T-cell (primary cell): ENCODE results near the gene CKLF. TPM values are rescaled to one million over a fixed set of nuclear protein-coding genes. Genes with fewer than 3 reads are reported as not detected.

Experiments
- ATAC-seq, 4 experiments: fragments of 200-7000 bp in 3 of 4; fragments of 150-1000 bp in 1 of 4; cut with Tn5 transposase; replicated peaks in 1 of 4; 1 replicate in 3 of 4; 2 replicates in 1 of 4; pipeline ENCODE4 v1.10.0; 2021; ENCODE audit warnings: moderate library complexity in 3 of 4, mild to moderate bottlenecking in 2 of 4, moderate number of reproducible peaks in 1 of 4
- CTCF ChIA-PET, 2 donors: fragments of 300-600 bp; sonication (Branson Sonifier 250); formaldehyde crosslinking; loops; one replicate each; lab custom pipeline; 2022; ENCODE audit warnings: antibody characterized with exemption in 2 of 2; lab: Charles Lee
- POLR2A ChIA-PET, 2 donors: fragments of 300-600 bp; sonication (Branson Sonifier 250); formaldehyde crosslinking; loops; one replicate each; lab custom pipeline; 2022; ENCODE audit warnings: antibody characterized with exemption in 2 of 2; lab: Charles Lee
- DNase-seq, 35 experiments: peaks; one replicate each; pipeline versions ENCODE4 v3.0.0 to v3.0.0-alpha.2; 2013 to 2023
- H3K27ac ChIP-seq: one replicate; pipeline ENCODE4 v1.5.1; 2013; ENCODE audit warnings: low read length
- H3K27me3 ChIP-seq, 2 experiments: replicated peaks in 1 of 2; 1 replicate in 1 of 2; 2 replicates in 1 of 2; pipeline versions ENCODE4 v1.6.1 to v1.7.0; 2013; ENCODE audit warnings: low read length in 1 of 2, mixed read lengths in 1 of 2; ENCODE audit not compliant: control insufficient read depth in 2 of 2, insufficient read depth in 2 of 2; ENCODE audit errors: extremely low read depth in 1 of 2
- H3K36me3 ChIP-seq, 2 donors: 1 replicate in 1 of 2; 2 replicates in 1 of 2; pipeline versions ENCODE4 v1.6.1 to v1.7.0; 2013; ENCODE audit warnings: low read length in 1 of 2; ENCODE audit not compliant: control insufficient read depth in 2 of 2, insufficient read depth in 1 of 2; ENCODE audit errors: extremely low read depth in 1 of 2
- H3K4me1 ChIP-seq, 2 experiments: 1 replicate in 1 of 2; 2 replicates in 1 of 2; pipeline versions ENCODE4 v1.6.1 to v1.7.0; 2013; ENCODE audit warnings: low read length in 2 of 2, mixed read lengths in 1 of 2; ENCODE audit not compliant: insufficient read depth in 2 of 2, control insufficient read depth in 1 of 2; ENCODE audit errors: extremely low read depth in 1 of 2
- H3K4me3 ChIP-seq, 2 donors: 1 replicate in 1 of 2; 2 replicates in 1 of 2; pipeline versions ENCODE4 v1.5.1 to v1.7.0; 2013; ENCODE audit warnings: mild to moderate bottlenecking in 2 of 2, low read length in 1 of 2, moderate library complexity in 1 of 2; ENCODE audit not compliant: control insufficient read depth in 1 of 2; ENCODE audit errors: extremely low read depth in 1 of 2
- H3K9me3 ChIP-seq: 2 replicates; pipeline ENCODE4 v1.7.0; 2013
- H3K27ac Mint-ChIP-seq, 2 donors: one replicate each; pipeline ENCODE4 v1.8.0; 2020 to 2021; ENCODE audit warnings: mild to moderate bottlenecking in 2 of 2, mixed read lengths in 2 of 2
- H3K27me3 Mint-ChIP-seq, 2 donors: one replicate each; pipeline ENCODE4 v1.8.0; 2021 to 2022; ENCODE audit warnings: mixed read lengths in 2 of 2
- H3K36me3 Mint-ChIP-seq: one replicate; pipeline ENCODE4 v1.8.0; 2021; ENCODE audit warnings: mixed read lengths
- H3K4me1 Mint-ChIP-seq, 3 donors: one replicate each; pipeline ENCODE4 v1.8.0; 2020 to 2022; ENCODE audit warnings: mixed read lengths in 3 of 3, mild to moderate bottlenecking in 1 of 3
- H3K4me3 Mint-ChIP-seq, 3 donors: one replicate each; pipeline ENCODE4 v1.8.0; 2020 to 2022; ENCODE audit warnings: mild to moderate bottlenecking in 3 of 3, mixed read lengths in 3 of 3, moderate library complexity in 3 of 3
- H3K9me3 Mint-ChIP-seq, 3 donors: one replicate each; pipeline ENCODE4 v1.8.0; 2020 to 2022; ENCODE audit warnings: mixed read lengths in 3 of 3
- WGBS: methylation state at CpG from one replicate; pipeline ENCODE4 v1.1.5; 2013; ENCODE audit warnings: missing lambda C conversion rate; ENCODE audit not compliant: insufficient coverage; 5-methylcytosine and 5-hydroxymethylcytosine counted together
- total RNA-seq, 35 experiments: library from RNA in 6 of 35; stranded (reverse) in 6 of 35; fragments of 120-200 nt in 1 of 35; gene quantifications; one replicate each; pipeline versions ENCODE4 v1.2.1 to v1.2.4 and lab custom pipeline; 2013 to 2026

Gene CKLF
- total RNA-seq, 5 donors from 2014 or later (not counting 1 experiment from before 2014, with no cell fraction given) = 25.3 to 67.8 (median 58.3) TPM

- ChIA-PET CTCF (no interaction called here), POLR2A (no interaction called here)
- peak overlapping the region; percentile 96 to 99 for H3K27ac Mint-ChIP-seq
- H3K27me3 Mint-ChIP-seq = no peaks in the 10 kb centered on the region
- Histone ChIP-seq H3K27ac (peak overlapping the region; percentile 96), H3K27me3 (no peaks in the 10 kb centered on the region), H3K4me1 (peaks cover 32 to 62% of the 10 kb centered on the region in 2 experiments), H3K9me3 (no peaks in the 10 kb centered on the region), H3K36me3 (no peaks in the 10 kb centered on the region), H3K4me3 (no peak overlapping the region)
- ATAC-seq (peak in 1 of 4 experiments; percentile 14), DNase-seq (no peak)
- H3K36me3 Mint-ChIP-seq = peaks cover 2% of the 10 kb centered on the region
- H3K4me1 Mint-ChIP-seq = peaks cover 63 to 81% (median 68%) of the 10 kb centered on the region in 3 donors
- 55% methylated on average over 6 of the region's 8 CpGs for WGBS
- H3K4me3 Mint-ChIP-seq = peak overlapping the region; percentile 34 to 73 (median 62)
- no peaks in the 10 kb centered on the region for H3K9me3 Mint-ChIP-seq
Observed at GRCh38 chr16:66516509-66516807, 35.9 kb upstream of the CKLF start.

- peaks cover 37 to 67% of the 10 kb centered on the region in 2 experiments for H3K4me1 ChIP-seq
- Mint-ChIP-seq H3K4me3 (peak overlapping the region; percentile 34 to 73 (median 65)), H3K27ac (peak overlapping the region; percentile 96 to 99), H3K4me1 (peaks cover 65 to 81% (median 71%) of the 10 kb centered on the region in 3 donors), H3K27me3 (no peaks in the 10 kb centered on the region), H3K36me3 (peaks cover under 1% of the 10 kb centered on the region), H3K9me3 (no peaks in the 10 kb centered on the region)
- 20% methylated on average over 6 of the region's 15 CpGs for WGBS
- no peaks in the 10 kb centered on the region for H3K27me3 ChIP-seq
- H3K36me3 ChIP-seq = no peaks in the 10 kb centered on the region
- ATAC-seq (peak; percentile 73 to 87 (median 78)), DNase-seq (peak; percentile 40 to 86 (median 69))
- H3K27ac ChIP-seq = peak overlapping the region; percentile 96
- H3K9me3 ChIP-seq = no peaks in the 10 kb centered on the region
- H3K4me3 ChIP-seq = no peak overlapping the region
- ChIA-PET POLR2A (no interaction called here), CTCF (interaction anchor here in 1 of 2 donors (0.7 to 1.0 kb wide), 2 partner anchors 34 to 45 kb away, joined by 4 to 5 read pairs; no protein-coding TSS in a partner anchor)
Observed at GRCh38 chr16:66516808-66517585, 35.4 kb upstream of the CKLF start.

GRCh38 chr16:66517586-66518263 is 34.7 kb upstream of the CKLF start:
- ChIA-PET POLR2A (no interaction called here), CTCF (interaction anchor here in 1 of 2 donors (0.7 to 1.0 kb wide), 2 partner anchors 33 to 45 kb away, joined by 4 to 5 read pairs; no protein-coding TSS in a partner anchor)
- WGBS = 100% methylated on average over 6 of the region's 8 CpGs
- H3K9me3 ChIP-seq = no peaks in the 10 kb centered on the region
- H3K27ac ChIP-seq = peak overlapping the region; percentile 96
- DNase-seq (no peak), ATAC-seq (no peak)
- H3K4me1 ChIP-seq = peaks cover 43 to 75% of the 10 kb centered on the region in 2 experiments
- no peaks in the 10 kb centered on the region for H3K9me3 Mint-ChIP-seq
- H3K27me3 Mint-ChIP-seq = no peaks in the 10 kb centered on the region
- H3K4me3 ChIP-seq = no peak overlapping the region
- peak overlapping the region; percentile 96 to 99 for H3K27ac Mint-ChIP-seq
- H3K4me1 Mint-ChIP-seq = peaks cover 70 to 86% (median 78%) of the 10 kb centered on the region in 3 donors
- no peaks in the 10 kb centered on the region for H3K27me3 ChIP-seq
- H3K4me3 Mint-ChIP-seq = peak overlapping the region in 1 of 3 donors; percentile 73
- H3K36me3 Mint-ChIP-seq = no peaks in the 10 kb centered on the region
- no peaks in the 10 kb centered on the region for H3K36me3 ChIP-seq

- H3K27me3 ChIP-seq = no peaks in the 10 kb centered on the region
- POLR2A ChIA-PET = interaction anchor here in 1 of 2 donors (0.6 kb wide), 1 partner anchor 43 kb away, joined by 3 read pairs; no protein-coding TSS in a partner anchor
- Mint-ChIP-seq H3K4me3 (peak overlapping the region in 1 of 3 donors; percentile 69), H3K27ac (peak overlapping the region; percentile 96 to 99), H3K9me3 (no peaks in the 10 kb centered on the region), H3K27me3 (no peaks in the 10 kb centered on the region), H3K36me3 (no peaks in the 10 kb centered on the region), H3K4me1 (peaks cover 90 to 95% (median 92%) of the 10 kb centered on the region in 3 donors)
- no peaks in the 10 kb centered on the region for H3K9me3 ChIP-seq
- peak overlapping the region; percentile 68 for H3K27ac ChIP-seq
- DNase-seq (no peak), ATAC-seq (no peak)
- no peaks in the 10 kb centered on the region for H3K36me3 ChIP-seq
- peaks cover 58 to 87% of the 10 kb centered on the region in 2 experiments for H3K4me1 ChIP-seq
- 100% methylated on average over 4 of the region's 11 CpGs for WGBS
- CTCF ChIA-PET = interaction anchor here in 1 of 2 donors (0.6 kb wide), 1 partner anchor 33 kb away, joined by 3 read pairs; no protein-coding TSS in a partner anchor
- no peak overlapping the region for H3K4me3 ChIP-seq
Observed at GRCh38 chr16:66519482-66520373, 32.6 kb upstream of the CKLF start.

- Mint-ChIP-seq H3K9me3 (no peaks in the 10 kb centered on the region), H3K27me3 (no peaks in the 10 kb centered on the region), H3K36me3 (no peaks in the 10 kb centered on the region), H3K4me3 (peak overlapping the region in 2 of 3 donors; percentile 37 to 69), H3K4me1 (peaks cover 90 to 95% (median 94%) of the 10 kb centered on the region in 3 donors), H3K27ac (peak overlapping the region; percentile 96 to 99)
- ChIA-PET POLR2A (interaction anchor here in 1 of 2 donors (0.6 kb wide), 1 partner anchor 43 kb away, joined by 3 read pairs; no protein-coding TSS in a partner anchor), CTCF (interaction anchor here in 1 of 2 donors (0.6 to 4.7 kb wide), 2 partner anchors 32 kb away, joined by 3 to 17 read pairs; partner anchors contain the start of gene CKLF)
- Histone ChIP-seq H3K27me3 (no peaks in the 10 kb centered on the region), H3K4me3 (no peak overlapping the region), H3K27ac (peak overlapping the region; percentile 68), H3K9me3 (no peaks in the 10 kb centered on the region), H3K36me3 (no peaks in the 10 kb centered on the region), H3K4me1 (peaks cover 65 to 89% of the 10 kb centered on the region in 2 experiments)
- 63% methylated on average over 3 of the region's 14 CpGs for WGBS
- peak in 2 of 35 experiments; percentile 17 to 30 for DNase-seq
- no peak for ATAC-seq
Observed at GRCh38 chr16:66520406-66521170, 31.8 kb upstream of the CKLF start.
